IgD-negative memory B cell (primary cell): ENCODE data around the gene SPOUT1. TPM values are rescaled to one million over a fixed set of nuclear protein-coding genes. Genes with fewer than 3 reads are reported as not detected.
A peak's percentile ranks its signal among the peaks of the same experiment; 100 is the strongest.
"Not testable (repeated sequence)": the region's sequence is repeated elsewhere in the genome, so short reads cannot be mapped to it uniquely, and the experiment has no call there.

Source experiments
- H3K27ac Mint-ChIP-seq, 3 donors: one replicate each; pipeline ENCODE4 v1.8.0; 2020 to 2022; ENCODE audit warnings: mild to moderate bottlenecking in 3 of 3, mixed read lengths in 3 of 3, moderate library complexity in 1 of 3
- H3K27me3 Mint-ChIP-seq: one replicate; pipeline ENCODE4 v1.8.0; 2021; ENCODE audit warnings: mixed read lengths
- H3K36me3 Mint-ChIP-seq: one replicate; pipeline ENCODE4 v1.8.0; 2020; ENCODE audit warnings: mild to moderate bottlenecking, mixed read lengths
- H3K4me1 Mint-ChIP-seq, 3 donors: one replicate each; pipeline ENCODE4 v1.8.0; 2020 to 2022; ENCODE audit warnings: mixed read lengths in 3 of 3, mild to moderate bottlenecking in 1 of 3
- H3K4me3 Mint-ChIP-seq, 4 donors: one replicate each; pipeline ENCODE4 v1.8.0; 2020 to 2022; ENCODE audit warnings: mild to moderate bottlenecking in 4 of 4, mixed read lengths in 4 of 4, moderate library complexity in 3 of 4
- H3K9me3 Mint-ChIP-seq, 3 donors: one replicate each; pipeline ENCODE4 v1.8.0; 2020 to 2021; ENCODE audit warnings: mixed read lengths in 3 of 3, mild to moderate bottlenecking in 1 of 3
- polyA plus RNA-seq: library from polyadenylated mRNA; unstranded; fragments of 300-500 nt; fragmentation: Illumina TruSeq; gene quantifications from one replicate; pipeline ENCODE4 v1.2.3, GENCODE V29; 2021

Gene SPOUT1
- polyA plus RNA-seq, 1 donor from 2014 or later, result 65.2 TPM

DNA sequence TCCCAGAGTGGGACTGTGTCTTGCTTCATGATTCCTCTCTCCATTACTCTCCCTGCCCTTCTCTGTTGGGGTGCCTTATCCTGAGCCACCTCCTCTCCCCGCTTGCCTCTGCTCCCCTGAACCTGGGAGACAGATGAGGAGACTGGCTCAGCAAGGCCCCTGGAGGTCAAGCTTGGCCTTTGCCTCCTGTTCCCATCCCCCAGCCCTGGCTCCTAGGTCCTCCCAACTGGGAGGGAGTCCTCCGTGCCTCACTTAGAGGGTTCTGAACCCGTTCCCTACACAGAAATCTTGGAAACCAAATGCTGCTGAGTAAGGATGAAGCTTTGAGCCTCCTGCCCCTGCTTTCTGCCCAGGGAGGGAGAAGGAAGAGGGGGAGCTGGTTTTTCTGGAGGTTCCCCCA is 21.1 kb downstream of the SPOUT1 start:
- Mint-ChIP-seq H3K27me3 (no peaks in the 10 kb centered on the region), H3K4me3 (no peak overlapping the region), H3K9me3 (no peaks in the 10 kb centered on the region), H3K27ac (no peak overlapping the region), H3K36me3 (no peaks in the 10 kb centered on the region), H3K4me1 (peaks cover 0 to 3% (median 0%) of the 10 kb centered on the region in 3 donors)

DNA sequence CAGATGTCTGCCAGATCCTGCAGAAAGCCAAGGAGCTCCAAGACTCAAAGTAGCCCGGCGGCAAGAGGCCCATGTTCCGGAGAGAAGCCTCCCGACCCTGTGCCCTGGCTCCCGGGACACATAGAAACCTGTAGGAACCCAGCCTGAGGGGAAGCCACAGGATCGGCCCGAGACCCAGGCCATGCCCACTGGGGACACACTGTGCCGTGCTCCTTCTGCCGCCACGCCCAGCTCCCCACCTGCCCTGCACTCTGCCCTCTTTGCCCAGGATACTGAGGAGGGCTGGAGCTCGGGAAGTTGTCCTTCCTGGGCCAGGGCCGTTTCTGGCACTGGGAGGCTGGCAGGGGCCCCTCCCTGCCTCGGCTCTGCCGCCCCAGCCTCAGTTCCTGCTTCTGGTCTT is 21.8 kb downstream of the SPOUT1 start:
- Mint-ChIP-seq H3K9me3 (no peaks in the 10 kb centered on the region), H3K27ac (no peak overlapping the region), H3K4me1 (peaks cover 0 to 3% (median 0%) of the 10 kb centered on the region in 3 donors), H3K36me3 (peaks cover 2% of the 10 kb centered on the region), H3K4me3 (no peak overlapping the region), H3K27me3 (no peaks in the 10 kb centered on the region)

GRCh38 chr9:128805661-128806060 is 23.9 kb downstream of the SPOUT1 start:
- Mint-ChIP-seq H3K9me3 (no peaks in the 10 kb centered on the region), H3K36me3 (peaks cover 2% of the 10 kb centered on the region), H3K27ac (no peak overlapping the region)

DNA sequence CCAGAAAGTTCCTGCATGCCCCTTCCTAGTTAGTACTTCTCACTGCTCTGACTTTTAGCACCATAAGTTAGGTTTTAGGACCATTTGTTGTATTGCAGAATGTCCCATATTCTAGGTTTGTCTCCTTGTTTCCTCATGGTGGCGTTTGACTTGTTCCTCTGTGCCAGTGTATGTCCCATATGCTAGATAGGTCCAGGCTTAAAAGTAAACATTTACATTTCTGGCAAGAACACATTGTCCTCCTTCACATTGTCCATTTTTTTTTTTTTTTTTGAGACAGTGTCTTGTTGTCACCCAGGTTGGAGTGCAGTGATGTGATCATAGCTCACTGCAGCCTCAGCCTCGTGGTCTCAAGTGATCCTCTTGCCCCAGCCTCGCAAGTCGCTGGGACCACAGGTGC is 27.1 kb downstream of the SPOUT1 start:
- Mint-ChIP-seq H3K4me3 (no peak overlapping the region), H3K27me3 (no peaks in the 10 kb centered on the region), H3K9me3 (no peaks in the 10 kb centered on the region), H3K4me1 (peaks cover 0 to 1% (median 0%) of the 10 kb centered on the region in 3 donors), H3K36me3 (peaks cover 9% of the 10 kb centered on the region), H3K27ac (no peak overlapping the region)

More at GRCh38 chr9:128805661-128806060, 23.9 kb downstream of the SPOUT1 start:
- H3K4me1 Mint-ChIP-seq, result no peaks in the 10 kb centered on the region
- no peaks in the 10 kb centered on the region for H3K27me3 Mint-ChIP-seq
- H3K4me3 Mint-ChIP-seq, result no peak overlapping the region

DNA sequence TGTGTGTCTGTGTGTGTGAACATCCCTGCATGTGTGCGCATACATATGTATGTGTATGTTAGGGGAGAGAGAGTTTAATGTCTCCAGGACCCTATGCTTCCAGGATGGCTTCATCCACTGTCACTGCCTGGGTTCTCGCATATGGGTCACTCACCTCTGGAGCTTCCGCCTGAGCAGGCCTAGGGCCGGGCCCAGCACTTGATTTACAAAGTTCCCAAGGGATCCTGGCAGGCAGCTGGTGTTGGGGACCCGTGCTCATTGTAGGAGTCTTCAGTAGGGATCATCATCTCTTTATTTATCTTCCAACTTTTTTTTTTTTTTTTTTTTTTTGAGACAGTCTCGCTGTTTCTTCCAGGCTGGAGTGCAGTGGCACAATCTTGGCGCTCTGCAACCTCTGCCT is 29.5 kb downstream of the SPOUT1 start:
- no peaks in the 10 kb centered on the region for H3K27me3 Mint-ChIP-seq
- H3K36me3 Mint-ChIP-seq, result peaks cover 9% of the 10 kb centered on the region
- peaks cover 0 to 1% (median 0%) of the 10 kb centered on the region in 3 donors for H3K4me1 Mint-ChIP-seq
- H3K4me3 Mint-ChIP-seq, result no peak overlapping the region
- H3K27ac Mint-ChIP-seq, result peak overlapping the region in 1 of 3 donors; percentile 39
- H3K9me3 Mint-ChIP-seq, result no peaks in the 10 kb centered on the region

DNA sequence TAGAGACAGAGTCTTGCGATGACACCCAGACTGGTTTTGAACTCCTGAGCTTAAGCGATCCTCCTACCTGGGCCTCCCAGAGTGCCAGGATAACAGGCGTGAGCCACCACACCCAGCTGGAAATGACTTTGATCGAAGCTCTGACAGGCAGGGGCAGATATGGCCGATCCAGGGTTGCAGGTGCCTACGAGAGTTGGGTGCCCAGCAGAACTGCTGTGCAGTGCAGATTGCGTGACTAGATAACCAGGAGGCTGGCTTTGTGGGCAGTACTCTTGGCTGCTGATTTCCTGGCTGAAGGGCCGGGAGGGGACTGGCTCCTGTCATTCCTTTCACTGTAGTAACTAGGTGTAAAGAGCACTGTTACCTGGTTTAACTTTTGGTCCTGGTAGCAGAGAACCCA is 30.7 kb downstream of the SPOUT1 start:
- peaks cover 9% of the 10 kb centered on the region for H3K36me3 Mint-ChIP-seq
- no peaks in the 10 kb centered on the region for H3K9me3 Mint-ChIP-seq
- H3K27me3 Mint-ChIP-seq, result no peaks in the 10 kb centered on the region
- peaks cover 0 to 1% (median 0%) of the 10 kb centered on the region in 3 donors for H3K4me1 Mint-ChIP-seq
- no peak overlapping the region for H3K4me3 Mint-ChIP-seq
- no peak overlapping the region for H3K27ac Mint-ChIP-seq

- not testable (repeated sequence) for H3K27me3 Mint-ChIP-seq, H3K9me3 Mint-ChIP-seq, H3K4me3 Mint-ChIP-seq, H3K36me3 Mint-ChIP-seq, H3K4me1 Mint-ChIP-seq, H3K27ac Mint-ChIP-seq
These were observed 34.6 kb downstream of the SPOUT1 start for GRCh38 chr9:128794961-128795360.

- peaks cover 4% of the 10 kb centered on the region for H3K36me3 Mint-ChIP-seq
- no peaks in the 10 kb centered on the region for H3K9me3 Mint-ChIP-seq
- H3K27ac Mint-ChIP-seq, result peak overlapping the region in 1 of 3 donors; percentile 48
- H3K4me3 Mint-ChIP-seq, result peak overlapping the region in 1 of 4 donors; percentile 23
- H3K27me3 Mint-ChIP-seq, result no peaks in the 10 kb centered on the region
- peaks cover 0 to 5% (median 2%) of the 10 kb centered on the region in 3 donors for H3K4me1 Mint-ChIP-seq
These were observed 36.5 kb downstream of the SPOUT1 start for GRCh38 chr9:128792978-128793686.

GRCh38 chr9:128792134-128792533 is 37.5 kb downstream of the SPOUT1 start:
- Mint-ChIP-seq H3K36me3 (peaks cover 3% of the 10 kb centered on the region), H3K4me1 (peaks cover 0 to 9% (median 1%) of the 10 kb centered on the region in 3 donors), H3K4me3 (no peak overlapping the region), H3K9me3 (no peaks in the 10 kb centered on the region), H3K27me3 (no peaks in the 10 kb centered on the region), H3K27ac (no peak overlapping the region)

- Mint-ChIP-seq H3K9me3 (no peaks in the 10 kb centered on the region), H3K36me3 (peaks cover 3% of the 10 kb centered on the region), H3K4me3 (peak overlapping the region in 1 of 4 donors; percentile 23), H3K4me1 (peaks cover 0 to 9% (median 4%) of the 10 kb centered on the region in 3 donors), H3K27me3 (no peaks in the 10 kb centered on the region), H3K27ac (no peak overlapping the region)
These were observed 39.1 kb downstream of the SPOUT1 start for GRCh38 chr9:128790536-128790935.

GRCh38 chr9:128788445-128788844 is 41.1 kb downstream of the SPOUT1 start:
- peaks cover 0 to 9% (median 4%) of the 10 kb centered on the region in 3 donors for H3K4me1 Mint-ChIP-seq
- H3K27ac Mint-ChIP-seq, result peak overlapping the region in 2 of 3 donors; percentile 76 to 88
- peaks cover 3% of the 10 kb centered on the region for H3K36me3 Mint-ChIP-seq
- H3K4me3 Mint-ChIP-seq, result peak overlapping the region; percentile 91 to 96 (median 94)
- no peaks in the 10 kb centered on the region for H3K9me3 Mint-ChIP-seq
- H3K27me3 Mint-ChIP-seq, result no peaks in the 10 kb centered on the region

DNA sequence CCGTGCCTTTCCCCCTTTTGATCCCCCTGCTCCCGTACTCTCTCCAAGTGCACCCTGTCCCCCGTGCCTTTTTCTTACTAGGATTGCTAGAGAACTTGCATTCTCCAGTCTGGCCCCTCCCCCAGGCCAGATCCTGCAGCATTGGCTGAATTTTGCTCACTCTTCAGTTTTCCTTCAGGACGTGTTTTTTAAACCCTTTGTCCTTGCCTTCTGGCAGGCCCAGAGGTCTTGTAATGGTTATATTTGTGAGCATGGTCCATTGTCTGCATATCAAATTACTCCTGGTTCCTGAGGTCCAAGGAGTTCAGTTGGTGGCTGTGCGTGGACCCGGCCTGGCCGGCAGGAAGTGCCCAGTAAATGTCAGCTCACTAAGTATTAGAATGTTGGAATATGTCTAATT is 41.9 kb downstream of the SPOUT1 start:
- Mint-ChIP-seq H3K4me1 (peaks cover 0 to 9% (median 6%) of the 10 kb centered on the region in 3 donors), H3K27ac (peak overlapping the region; percentile 81 to 92 (median 92)), H3K27me3 (no peaks in the 10 kb centered on the region), H3K9me3 (no peaks in the 10 kb centered on the region), H3K4me3 (peak overlapping the region; percentile 91 to 96 (median 94)), H3K36me3 (peaks cover 3% of the 10 kb centered on the region)

DNA sequence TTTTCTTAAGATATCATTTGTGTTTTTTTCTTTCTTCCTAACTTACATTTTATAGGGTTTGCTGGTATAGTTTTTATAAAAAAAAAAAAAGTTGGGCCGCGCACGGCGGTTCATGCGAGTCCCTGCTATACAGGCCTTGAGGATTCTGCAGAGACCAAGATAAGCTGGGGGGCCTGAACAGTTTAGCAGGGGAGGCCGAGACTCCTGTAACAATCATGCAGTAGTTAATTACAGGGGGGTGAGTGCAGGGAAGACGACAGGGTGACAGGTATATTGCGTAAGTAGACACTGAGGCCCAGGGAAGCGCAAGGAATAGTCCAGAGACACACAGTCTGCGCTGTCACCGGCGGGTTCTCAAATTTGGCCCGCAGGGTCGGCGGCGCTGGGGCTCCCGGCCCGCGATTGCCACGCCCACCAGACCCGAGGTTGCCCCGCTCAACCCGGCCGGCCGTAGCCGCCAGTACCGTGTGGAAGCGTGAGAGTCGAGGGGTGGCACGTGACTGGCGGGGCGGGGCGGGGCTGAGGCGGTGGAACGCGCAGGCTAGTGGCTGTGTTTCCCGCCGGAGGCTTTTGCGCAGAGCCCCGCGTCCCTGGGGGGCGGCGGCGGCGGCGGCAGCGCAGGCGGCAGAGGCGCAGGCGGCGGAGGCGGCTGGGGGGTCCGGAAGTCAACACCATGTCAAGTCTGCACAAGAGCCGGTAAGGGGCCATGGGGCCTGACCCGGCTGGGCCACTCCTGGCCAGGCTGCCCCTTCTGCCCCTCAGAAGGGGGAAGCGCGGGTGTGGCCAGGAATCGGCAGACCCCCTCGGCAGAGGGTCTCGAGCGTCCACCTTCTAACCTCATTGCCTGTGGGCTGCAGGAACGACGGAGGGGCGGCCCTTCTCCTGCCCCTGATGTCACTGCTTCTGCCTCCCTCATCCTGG is 42.7 kb downstream of the SPOUT1 start, which contains the start of gene TBC1D13:
Gene TBC1D13 (plus strand): TSS at position 573 of the 921 bp plus-strand sequence. CDS start 101 bp downstream, at position 674.
- Mint-ChIP-seq H3K4me3 (peak within 1 kb of the TSS; percentile 91 to 96 (median 94)), H3K27ac (peak within 1 kb of the TSS; percentile 81 to 92 (median 92)), H3K9me3 (no peaks in the 10 kb centered on the region), H3K36me3 (peaks cover 1% of the 10 kb centered on the region), H3K4me1 (peaks cover 0 to 9% (median 6%) of the 10 kb centered on the region in 3 donors), H3K27me3 (no peaks in the 10 kb centered on the region)

- H3K27me3 Mint-ChIP-seq, result no peaks in the 10 kb centered on the region
- H3K4me1 Mint-ChIP-seq, result peaks cover 0 to 13% (median 11%) of the 10 kb centered on the region in 3 donors
- H3K27ac Mint-ChIP-seq, result peak overlapping the region in 1 of 3 donors; percentile 92
- H3K36me3 Mint-ChIP-seq, result no peaks in the 10 kb centered on the region
- H3K4me3 Mint-ChIP-seq, result peak overlapping the region in 1 of 4 donors; percentile 71
- H3K9me3 Mint-ChIP-seq, result peaks cover 0 to 3% (median 0%) of the 10 kb centered on the region in 3 donors
These were observed 44.2 kb downstream of the SPOUT1 start for GRCh38 chr9:128785427-128785826.

- Mint-ChIP-seq H3K4me3 (no peak overlapping the region), H3K9me3 (peaks cover 0 to 3% (median 0%) of the 10 kb centered on the region in 3 donors), H3K27ac (no peak overlapping the region), H3K27me3 (no peaks in the 10 kb centered on the region), H3K36me3 (no peaks in the 10 kb centered on the region), H3K4me1 (peaks cover 0 to 10% (median 4%) of the 10 kb centered on the region in 3 donors)
These were observed 46.9 kb downstream of the SPOUT1 start for GRCh38 chr9:128782669-128783068.
